Measurements from ENCODE around the gene LENG1. TPM values are rescaled to one million over a fixed set of nuclear protein-coding genes. Genes with fewer than 3 reads are reported as not detected.

Gene LENG1
- total RNA-seq, 4 donors from 2014 or later = 1.7 to 4.7 (median 4.3) TPM

DNA sequence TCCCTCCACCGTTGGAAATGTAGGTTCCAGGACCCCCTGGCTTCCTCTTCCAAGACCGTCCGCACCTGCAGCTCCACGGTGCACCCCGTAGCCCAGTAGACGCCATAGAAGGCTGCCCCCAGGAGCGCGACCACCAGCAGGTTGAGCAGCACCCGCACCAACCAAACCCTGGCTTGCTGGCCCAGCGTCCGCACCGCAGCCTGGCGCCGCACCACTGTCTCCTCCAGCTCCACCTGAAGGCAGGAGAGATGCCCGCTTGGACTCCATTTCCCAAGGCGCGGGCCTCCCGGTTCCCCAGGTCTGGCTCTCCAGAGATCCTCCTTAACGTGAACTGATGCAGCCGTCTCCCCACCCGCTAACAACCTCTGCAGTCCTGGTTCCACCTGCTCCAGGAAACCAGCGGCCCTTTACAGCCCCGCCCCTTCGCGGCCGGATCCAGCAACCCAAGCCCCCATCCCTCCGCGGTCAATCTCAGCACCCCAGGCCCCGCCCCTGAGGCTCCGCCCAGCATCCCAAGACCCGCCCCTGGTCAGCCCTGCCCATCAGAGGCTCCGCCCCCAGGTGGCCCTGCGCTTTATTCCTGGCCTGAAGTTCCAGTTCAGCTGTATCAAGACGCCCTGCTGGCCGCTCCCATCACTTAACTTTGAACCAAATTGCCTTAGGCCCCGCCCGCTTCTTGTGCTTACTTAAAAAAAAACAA, 5.0 kb upstream of the LENG1 start:
- TF ChIP-seq, protein P1, sequence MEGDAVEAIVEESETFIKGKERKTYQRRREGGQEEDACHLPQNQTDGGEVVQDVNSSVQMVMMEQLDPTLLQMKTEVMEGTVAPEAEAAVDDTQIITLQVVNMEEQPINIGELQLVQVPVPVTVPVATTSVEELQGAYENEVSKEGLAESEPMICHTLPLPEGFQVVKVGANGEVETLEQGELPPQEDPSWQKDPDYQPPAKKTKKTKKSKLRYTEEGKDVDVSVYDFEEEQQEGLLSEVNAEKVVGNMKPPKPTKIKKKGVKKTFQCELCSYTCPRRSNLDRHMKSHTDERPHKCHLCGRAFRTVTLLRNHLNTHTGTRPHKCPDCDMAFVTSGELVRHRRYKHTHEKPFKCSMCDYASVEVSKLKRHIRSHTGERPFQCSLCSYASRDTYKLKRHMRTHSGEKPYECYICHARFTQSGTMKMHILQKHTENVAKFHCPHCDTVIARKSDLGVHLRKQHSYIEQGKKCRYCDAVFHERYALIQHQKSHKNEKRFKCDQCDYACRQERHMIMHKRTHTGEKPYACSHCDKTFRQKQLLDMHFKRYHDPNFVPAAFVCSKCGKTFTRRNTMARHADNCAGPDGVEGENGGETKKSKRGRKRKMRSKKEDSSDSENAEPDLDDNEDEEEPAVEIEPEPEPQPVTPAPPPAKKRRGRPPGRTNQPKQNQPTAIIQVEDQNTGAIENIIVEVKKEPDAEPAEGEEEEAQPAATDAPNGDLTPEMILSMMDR (IDR thresholded peaks at IDR 0.05) = no peak
- peak in 1 of 4 donors; percentile 14 for TF ChIP-seq POLR2A (IDR thresholded peaks at IDR 0.05)
- Histone ChIP-seq H3K36me3 (no peaks in the 10 kb centered on the region), H3K4me3 (peak overlapping the region in 1 of 4 donors; percentile 43), H3K9me3 (no peaks in the 10 kb centered on the region), H3K27me3 (peaks cover 0 to 23% (median 0%) of the 10 kb centered on the region in 4 donors), H3K27ac (no peak overlapping the region), H3K4me1 (peaks cover 33 to 53% (median 34%) of the 10 kb centered on the region in 3 donors)
- DNase-seq = no peak
- intact Hi-C loops (cut with DNase I) = loop anchor here (10.0 kb wide), 1 partner anchor 70 kb away; no protein-coding TSS in a partner anchor
- 18 to 30% methylated on average over 11 to 21 of the region's 37 CpGs for WGBS, 2 donors

DNA sequence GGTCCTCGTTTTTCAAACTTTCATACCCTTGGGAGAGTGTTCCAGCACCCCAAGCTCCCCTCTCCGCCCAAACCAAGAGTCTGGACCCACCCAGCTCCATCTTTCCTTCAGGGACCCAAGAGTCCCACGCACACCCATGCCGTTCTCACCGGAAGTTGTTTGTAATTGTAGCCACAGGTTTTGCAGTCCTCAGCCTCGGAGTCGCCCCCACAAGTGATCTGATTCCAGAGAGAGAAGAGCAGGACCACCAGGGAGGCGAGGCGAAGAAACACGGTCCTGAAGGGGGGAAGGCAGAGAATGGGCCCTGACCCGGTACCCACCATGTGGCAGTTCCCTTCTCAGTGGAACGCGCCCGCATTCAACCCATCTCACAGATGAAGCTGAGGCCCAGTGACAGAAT, 3.4 kb upstream of the LENG1 start:
- Histone ChIP-seq H3K9me3 (no peaks in the 10 kb centered on the region), H3K27me3 (peaks cover 0 to 23% (median 0%) of the 10 kb centered on the region in 4 donors), H3K4me3 (peak overlapping the region in 3 of 4 donors; percentile 48 to 59 (median 50)), H3K27ac (peak overlapping the region; percentile 3 to 65 (median 62)), H3K4me1 (peaks cover 41 to 58% (median 41%) of the 10 kb centered on the region in 3 donors), H3K36me3 (peaks cover 0 to 3% (median 2%) of the 10 kb centered on the region in 3 donors)
- intact Hi-C loops (cut with DNase I) = loop anchor here (10.0 kb wide), 1 partner anchor 72 kb away; no protein-coding TSS in a partner anchor
- no peak for TF ChIP-seq POLR2A (IDR thresholded peaks at IDR 0.05)
- 60 to 72% methylated on average over 6 to 11 of the region's 14 CpGs for whole genome bisulfite sequencing, 2 donors
- DNase-seq = no peak

DNA sequence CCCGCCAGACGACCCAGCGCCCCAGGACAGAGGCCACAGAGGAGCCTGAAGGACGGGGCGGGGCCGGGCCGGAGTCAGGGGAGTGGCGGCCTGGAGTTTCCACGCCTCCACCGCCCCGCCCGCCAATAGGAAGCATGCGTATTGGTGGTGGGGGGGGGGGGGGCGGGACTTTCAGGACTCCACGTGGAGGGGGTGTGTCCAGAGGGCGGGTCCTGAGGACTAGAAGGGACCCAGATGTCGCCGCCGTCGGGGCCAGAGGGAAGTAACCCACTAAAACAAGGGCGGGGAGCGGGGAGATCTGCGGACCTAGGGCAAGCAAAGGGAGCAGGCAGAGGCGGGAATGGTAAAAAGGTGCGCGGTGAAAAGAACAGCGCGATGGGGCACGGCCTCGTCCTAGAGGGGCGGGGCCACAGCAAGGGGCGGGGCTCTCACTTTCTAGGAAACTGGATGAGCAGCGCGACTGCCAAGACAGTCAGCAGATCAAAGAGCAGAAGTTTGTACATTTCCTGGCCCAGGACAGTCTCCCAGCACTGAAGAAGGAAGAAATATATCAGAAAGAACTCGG, 2.8 kb upstream of the LENG1 start:
- Histone ChIP-seq H3K27me3 (peaks cover 0 to 23% (median 0%) of the 10 kb centered on the region in 4 donors), H3K36me3 (peaks cover 0 to 9% (median 6%) of the 10 kb centered on the region in 3 donors), H3K4me1 (peaks cover 41 to 63% (median 42%) of the 10 kb centered on the region in 3 donors), H3K9me3 (no peaks in the 10 kb centered on the region), H3K4me3 (peak overlapping the region; percentile 13 to 59 (median 49)), H3K27ac (peak overlapping the region; percentile 3 to 65 (median 62))
- TF ChIP-seq, protein P1 (IDR thresholded peaks at IDR 0.05) = no peak
- TF ChIP-seq POLR2A (IDR thresholded peaks at IDR 0.05) = no peak
- intact Hi-C loops (cut with DNase I) = loop anchor here (10.0 kb wide), 1 partner anchor 72 kb away; no protein-coding TSS in a partner anchor
- 0 to 1% methylated on average over 5 to 10 of the region's 35 CpGs for WGBS, 2 donors
- peak; percentile 50 for DNase-seq

DNA sequence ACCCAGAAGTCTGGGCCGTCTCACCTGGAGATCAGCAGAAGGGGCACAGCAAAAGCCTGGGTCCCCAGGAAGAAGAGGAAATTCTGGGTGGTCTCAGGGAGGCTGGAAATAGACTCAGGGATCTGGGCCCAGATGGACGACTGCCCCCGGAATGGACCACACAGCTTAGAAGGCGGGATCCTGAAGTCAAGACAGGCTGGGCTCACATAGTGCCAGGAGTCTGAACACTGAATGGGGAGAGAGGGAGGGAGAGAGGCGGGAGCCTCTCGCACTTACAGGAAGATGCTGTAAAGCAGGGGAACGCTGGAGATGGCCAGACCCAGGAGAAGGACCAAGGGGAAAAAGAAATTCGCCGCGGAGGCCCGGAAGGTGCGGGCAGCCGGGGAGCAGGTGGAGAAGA, 1.3 kb upstream of the LENG1 start:
- Histone ChIP-seq H3K9me3 (no peaks in the 10 kb centered on the region), H3K27ac (peak overlapping the region; percentile 80 to 98 (median 92)), H3K4me3 (peak overlapping the region in 3 of 4 donors; percentile 47 to 82 (median 78)), H3K36me3 (peaks cover 10 to 24% (median 21%) of the 10 kb centered on the region in 3 donors), H3K4me1 (peaks cover 41 to 78% (median 42%) of the 10 kb centered on the region in 3 donors), H3K27me3 (peaks cover 0 to 15% (median 0%) of the 10 kb centered on the region in 4 donors)
- intact Hi-C loops (cut with DNase I) = loop anchor here (10.0 kb wide), 1 partner anchor 74 kb away; no protein-coding TSS in a partner anchor
- no peak for TF ChIP-seq POLR2A (IDR thresholded peaks at IDR 0.05)
- TF ChIP-seq, protein P1 (IDR thresholded peaks at IDR 0.05) = no peak
- no peak for DNase-seq
- WGBS, 2 donors = 35 to 51% methylated on average over 11 to 12 of the region's 13 CpGs

DNA sequence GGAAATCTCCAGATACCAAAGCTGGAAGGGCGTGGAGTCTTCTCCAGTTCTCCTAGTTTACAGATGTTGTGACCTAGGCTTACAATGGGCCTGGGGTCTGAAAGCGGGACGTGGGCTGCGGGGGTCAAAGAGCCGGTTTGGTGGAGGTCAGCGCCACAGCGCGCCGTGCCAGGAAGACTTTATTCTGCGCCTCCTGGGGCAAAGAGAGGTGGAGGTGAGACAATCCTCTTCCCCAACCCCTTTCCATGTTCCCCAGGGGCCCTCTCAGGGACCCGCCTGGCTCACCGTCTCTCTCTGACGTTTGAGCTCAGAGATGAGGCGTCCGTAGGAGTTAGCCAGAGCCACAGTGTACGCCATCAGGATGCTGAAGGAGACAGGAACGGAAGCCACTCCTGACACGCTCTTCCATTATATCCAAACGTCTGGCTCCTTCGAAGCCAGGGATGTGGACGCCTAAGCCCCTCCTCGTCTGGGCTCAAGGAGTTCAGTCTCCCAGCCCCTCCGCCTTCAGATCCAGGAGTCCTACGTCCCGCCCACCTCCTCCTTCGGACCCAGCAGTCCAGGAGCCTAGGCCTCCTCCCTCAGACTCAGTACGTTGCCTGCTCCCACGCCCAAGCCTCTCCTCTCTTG, 776 bp upstream of the LENG1 start:
- intact Hi-C loops (cut with DNase I) = loop anchor here (10.0 kb wide), 1 partner anchor 75 kb away; no protein-coding TSS in a partner anchor
- TF ChIP-seq, protein P1 (IDR thresholded peaks at IDR 0.05) = no peak
- peak in 2 of 4 donors; percentile 38 to 44 for TF ChIP-seq POLR2A (IDR thresholded peaks at IDR 0.05)

More for the DNA sequence above, 776 bp upstream of the LENG1 start:
- Histone ChIP-seq H3K4me3 (peak overlapping the region; percentile 32 to 82 (median 62)), H3K4me1 (peaks cover 40 to 78% (median 42%) of the 10 kb centered on the region in 3 donors), H3K27ac (peak overlapping the region; percentile 80 to 98 (median 92)), H3K36me3 (peaks cover 15 to 29% (median 26%) of the 10 kb centered on the region in 3 donors), H3K27me3 (peaks cover 0 to 11% (median 0%) of the 10 kb centered on the region in 4 donors), H3K9me3 (no peaks in the 10 kb centered on the region)
- DNase-seq = no peak
- WGBS, 2 donors = 0 to 2% methylated on average over 15 to 21 of the region's 28 CpGs
